Liver (tissue), 9 donors: ENCODE results near the gene NPAS1. TPM values are rescaled to one million over a fixed set of nuclear protein-coding genes. Genes with fewer than 3 reads are reported as not detected.

Experiments
- DNase-seq: peaks from one replicate; pipeline ENCODE4 v3.0.0-alpha.2; 2017; ENCODE audit warnings: low spot score
- H3K27ac ChIP-seq, 2 donors: one replicate each; pipeline ENCODE4 v1.7.0; 2013; ENCODE audit warnings: inconsistent platforms in 2 of 2, low read length in 2 of 2, control low read depth in 1 of 2, low read depth in 1 of 2, mild to moderate bottlenecking in 1 of 2
- H3K27me3 ChIP-seq, 4 donors: one replicate each; pipeline versions ENCODE4 v1.6.1 to v1.7.0; 2013; ENCODE audit warnings: low read length in 3 of 4, inconsistent platforms in 1 of 4, mild to moderate bottlenecking in 1 of 4, moderate library complexity in 1 of 4; ENCODE audit not compliant: control insufficient read depth in 4 of 4, insufficient read depth in 4 of 4
- H3K36me3 ChIP-seq, 4 donors: one replicate each; pipeline versions ENCODE4 v1.6.1 to v1.7.0; 2013; ENCODE audit warnings: low read length in 3 of 4, mild to moderate bottlenecking in 3 of 4, low read depth in 1 of 4, moderate library complexity in 1 of 4; ENCODE audit not compliant: control insufficient read depth in 4 of 4, insufficient read depth in 3 of 4
- H3K4me1 ChIP-seq, 4 donors: one replicate each; pipeline versions ENCODE4 v1.6.1 to v1.7.0; 2013; ENCODE audit warnings: low read length in 3 of 4, mild to moderate bottlenecking in 3 of 4, moderate library complexity in 1 of 4; ENCODE audit not compliant: control insufficient read depth in 4 of 4, insufficient read depth in 4 of 4
- H3K4me3 ChIP-seq, 3 donors: one replicate each; pipeline versions ENCODE4 v1.6.1 to v1.7.0; 2013; ENCODE audit warnings: low read length in 3 of 3, control low read depth in 1 of 3, low read depth in 1 of 3, mild to moderate bottlenecking in 1 of 3
- H3K9ac ChIP-seq, 2 donors: one replicate each; pipeline ENCODE4 v1.7.0; 2013; ENCODE audit warnings: low read length in 2 of 2, mild to moderate bottlenecking in 2 of 2, moderate library complexity in 2 of 2, control low read depth in 1 of 2, low read depth in 1 of 2
- H3K9me3 ChIP-seq, 4 donors: one replicate each; pipeline versions ENCODE4 v1.6.1 to v1.7.0; 2013; ENCODE audit warnings: low read length in 3 of 4; ENCODE audit not compliant: control insufficient read depth in 4 of 4
- ATF3 ChIP-seq: IDR thresholded peaks from 2 replicates; pipeline ENCODE4 v1.6.1; 2016; ENCODE audit warnings: antibody characterized with exemption
- CTCF ChIP-seq: fragments of 150-350 bp; IDR thresholded peaks from 2 replicates; pipeline ENCODE4 v1.5.1; 2017; ENCODE audit warnings: improper control_type of control experiment, low read depth, low read length; ENCODE audit not compliant: missing input control
- EGR1 ChIP-seq, 2 donors: IDR thresholded peaks; 2 replicates each; pipeline ENCODE4 v1.6.1; 2016 to 2018; ENCODE audit warnings: antibody characterized with exemption in 2 of 2, low read depth in 2 of 2
- FOXA1 ChIP-seq: IDR thresholded peaks from 2 replicates; pipeline ENCODE4 v1.6.1; 2016; ENCODE audit warnings: antibody characterized with exemption
- FOXA2 ChIP-seq: IDR thresholded peaks from 2 replicates; pipeline ENCODE4 v1.6.1; 2016; ENCODE audit warnings: antibody characterized with exemption
- GABPA ChIP-seq, 2 donors: IDR thresholded peaks in 1 of 2; conservative IDR thresholded peaks in 1 of 2; 2 replicates each; pipeline ENCODE4 v1.6.1; 2016; ENCODE audit warnings: antibody characterized with exemption in 2 of 2, mild to moderate bottlenecking in 1 of 2, moderate library complexity in 1 of 2
- HNF4A ChIP-seq, 2 donors: conservative IDR thresholded peaks; 2 replicates each; pipeline ENCODE4 v1.6.1; 2016; ENCODE audit warnings: antibody characterized with exemption in 2 of 2, mild to moderate bottlenecking in 2 of 2
- JUND ChIP-seq, 2 donors: IDR thresholded peaks; 2 replicates each; pipeline ENCODE4 v1.6.1; 2016; ENCODE audit warnings: antibody characterized with exemption in 2 of 2
- NR2F2 ChIP-seq: IDR thresholded peaks from 2 replicates; pipeline ENCODE4 v1.6.1; 2016; ENCODE audit warnings: antibody characterized with exemption
- RAD21 ChIP-seq, 2 donors: IDR thresholded peaks; 2 replicates each; pipeline ENCODE4 v1.6.1; 2016; ENCODE audit warnings: antibody characterized with exemption in 2 of 2, mild to moderate bottlenecking in 2 of 2
- REST ChIP-seq: IDR thresholded peaks from 2 replicates; pipeline ENCODE4 v1.6.1; 2016; ENCODE audit warnings: antibody characterized with exemption, mild to moderate bottlenecking
- RXRA ChIP-seq, 2 donors: IDR thresholded peaks; 2 replicates each; pipeline ENCODE4 v1.6.1; 2017 to 2018; ENCODE audit warnings: antibody characterized with exemption in 2 of 2, mild to moderate bottlenecking in 1 of 2
- SP1 ChIP-seq: IDR thresholded peaks from 2 replicates; pipeline ENCODE4 v1.6.1; 2018; ENCODE audit warnings: antibody characterized with exemption, mild to moderate bottlenecking
- YY1 ChIP-seq: IDR thresholded peaks from 2 replicates; pipeline ENCODE4 v1.6.1; 2016; ENCODE audit warnings: antibody characterized with exemption, mild to moderate bottlenecking
- ZBTB33 ChIP-seq: IDR thresholded peaks from 2 replicates; pipeline ENCODE4 v1.6.1; 2016; ENCODE audit warnings: antibody characterized with exemption
- WGBS: extraction: QIAGEN DNeasy Blood & Tissue Kit; methylation state at CpG from one replicate; pipeline ENCODE4 v1.1.7; 2013; 5-methylcytosine and 5-hydroxymethylcytosine counted together
- polyA plus RNA-seq, 2 donors: library from polyadenylated mRNA; stranded (reverse) in 1 of 2; unstranded in 1 of 2; fragments of 200-250 nt in 1 of 2; fragments of >200 nt in 1 of 2; fragmentation: Nextera tagmentation in 1 of 2; extraction: Ambion mirVana in 1 of 2; gene quantifications; one replicate each; pipeline versions ENCODE4 v1.2.1 to v1.2.3, GENCODE V29; 2013 to 2015
- total RNA-seq, 2 donors: library from RNA; depleted of rRNA; stranded (reverse); fragments of >200 nt; gene quantifications; one replicate each; pipeline ENCODE4 v1.2.3, GENCODE V29; 2014
- donor health status: healthy.
- donor health status: healthy.
- donor health status: healthy.
- donor health status: healthy.
- donor health status: healthy.

The NPAS1 gene
- total and polyA plus RNA-seq, 4 donors, result 0.22 TPM; not detected in 3

- no peaks in the 10 kb centered on the region for H3K27me3 ChIP-seq
- H3K4me1 ChIP-seq, result peaks cover 1 to 36% (median 24%) of the 10 kb centered on the region in 4 donors
- DNase-seq, result no peak
- H3K36me3 ChIP-seq, result peaks cover 5 to 24% (median 15%) of the 10 kb centered on the region in 4 donors
- H3K4me3 ChIP-seq, result no peak overlapping the region
- H3K9ac ChIP-seq, result no peak overlapping the region
- TF ChIP-seq REST, result no peak
- no peak for TF ChIP-seq SP1
- no peak for TF ChIP-seq GABPA (IDR thresholded peaks at IDR 0.05 in 1 of 2, conservative IDR thresholded peaks at IDR 0.05 in 1 of 2)
- no peak for TF ChIP-seq NR2F2
- TF ChIP-seq FOXA2, result no peak
- TF ChIP-seq HNF4A (conservative IDR thresholded peaks at IDR 0.05), result no peak
- no peak for TF ChIP-seq CTCF
- TF ChIP-seq RAD21 (IDR thresholded peaks at IDR 0.05), result no peak
- no peak for TF ChIP-seq YY1
- TF ChIP-seq RXRA (IDR thresholded peaks at IDR 0.05), result no peak
- H3K27ac ChIP-seq, result peak overlapping the region; percentile 66 to 71
- H3K9me3 ChIP-seq, result no peaks in the 10 kb centered on the region
- 80% methylated on average over 7 of the region's 7 CpGs for whole genome bisulfite sequencing
Observed at GRCh38 chr19:46993622-46994021, 26.0 kb upstream of the NPAS1 start.

- Histone ChIP-seq H3K27me3 (no peaks in the 10 kb centered on the region), H3K4me3 (no peak overlapping the region), H3K4me1 (peaks cover 1 to 36% (median 24%) of the 10 kb centered on the region in 4 donors), H3K36me3 (peaks cover 5 to 30% (median 15%) of the 10 kb centered on the region in 4 donors), H3K9ac (no peak overlapping the region), H3K9me3 (no peaks in the 10 kb centered on the region), H3K27ac (peak overlapping the region in 1 of 2 donors; percentile 71)
- TF ChIP-seq JUND (IDR thresholded peaks at IDR 0.05) (no peak), RXRA (IDR thresholded peaks at IDR 0.05) (no peak), REST (no peak), FOXA1 (no peak), HNF4A (conservative IDR thresholded peaks at IDR 0.05) (no peak), ZBTB33 (no peak), NR2F2 (no peak), ATF3 (no peak), SP1 (no peak), YY1 (no peak), EGR1 (IDR thresholded peaks at IDR 0.05; ENCODE audit: low read depth in 2 of 2) (no peak), FOXA2 (no peak), CTCF (no peak), RAD21 (IDR thresholded peaks at IDR 0.05) (no peak)
- 87% methylated on average over 17 of the region's 17 CpGs for WGBS
- no peak for DNase-seq
Observed at GRCh38 chr19:46994141-46994686, 25.4 kb upstream of the NPAS1 start.
